Esophagus squamous epithelium (tissue), 5 donors: ENCODE measurements around the gene VTCN1. TPM values are rescaled to one million over a fixed set of nuclear protein-coding genes. Genes with fewer than 3 reads are reported as not detected.

Source experiments
- DNase-seq: peaks from one replicate; lab custom pipeline; 2025; lab: John Stamatoyannopoulos, UW
- H3K27ac ChIP-seq, 4 donors: fragments of 200-600 bp; sonication (generic); one replicate each; pipeline ENCODE4 v1.5.1; 2016 to 2019; ENCODE audit warnings: mild to moderate bottlenecking in 1 of 4
- H3K27me3 ChIP-seq, 4 donors: fragments of 200-600 bp; sonication (generic); 1 replicate in 3 of 4; 2 replicates in 1 of 4; pipeline versions ENCODE4 v1.5.1 to v1.6.0; 2017 to 2021; ENCODE audit warnings: antibody characterized with exemption in 1 of 4
- H3K36me3 ChIP-seq, 3 donors: fragments of 200-600 bp; sonication (generic); one replicate each; pipeline ENCODE4 v1.5.1; 2016 to 2019
- H3K4me1 ChIP-seq, 3 donors: fragments of 200-600 bp; sonication (generic); one replicate each; pipeline ENCODE4 v1.5.1; 2017 to 2019
- H3K4me3 ChIP-seq, 4 donors: fragments of 200-600 bp; sonication (generic); 1 replicate in 3 of 4; 2 replicates in 1 of 4; pipeline ENCODE4 v1.5.1; 2016 to 2019; ENCODE audit warnings: mild to moderate bottlenecking in 2 of 4, moderate library complexity in 1 of 4
- H3K9me3 ChIP-seq, 3 donors: fragments of 200-600 bp; sonication (generic); one replicate each; pipeline ENCODE4 v1.5.1; 2016 to 2019
- POLR2A ChIP-seq, 4 donors: fragments of 450-650 bp; IDR thresholded peaks; one replicate each; pipeline ENCODE4 v1.6.1; 2017; ENCODE audit warnings: antibody characterized with exemption in 4 of 4, mild to moderate bottlenecking in 4 of 4, moderate library complexity in 3 of 4
- WGBS, 2 donors: methylation state at CpG; one replicate each; pipeline ENCODE4 v1.1.5; 2018; 5-methylcytosine and 5-hydroxymethylcytosine counted together
- intact Hi-C: fragments of 100-400 bp; cut with DNase I; formaldehyde crosslinking; loops from one replicate; pipeline ENCODE4 v1.15.0; 2022
- total RNA-seq, 4 donors: library from RNA; depleted of rRNA; stranded (reverse); fragments of >200 nt; gene quantifications; one replicate each; pipeline ENCODE4 v1.1.0, GENCODE V29; 2016
- TF ChIP-seq, protein P1 (sequence below), 6 experiments: fragments of 450-650 bp in 4 of 6; fragments of 200-600 bp in 2 of 6; sonication (generic) in 2 of 6; IDR thresholded peaks; one replicate each; pipeline ENCODE4 v1.5.1; 2016 to 2019; ENCODE audit warnings: antibody characterized with exemption in 6 of 6, mild to moderate bottlenecking in 4 of 6, moderate library complexity in 4 of 6
- donor health status: DM: yes; HTN: yes; CAD: no.

The VTCN1 gene
- total RNA-seq, 4 donors from 2014 or later: 1.9 TPM; not detected in 3

DNA sequence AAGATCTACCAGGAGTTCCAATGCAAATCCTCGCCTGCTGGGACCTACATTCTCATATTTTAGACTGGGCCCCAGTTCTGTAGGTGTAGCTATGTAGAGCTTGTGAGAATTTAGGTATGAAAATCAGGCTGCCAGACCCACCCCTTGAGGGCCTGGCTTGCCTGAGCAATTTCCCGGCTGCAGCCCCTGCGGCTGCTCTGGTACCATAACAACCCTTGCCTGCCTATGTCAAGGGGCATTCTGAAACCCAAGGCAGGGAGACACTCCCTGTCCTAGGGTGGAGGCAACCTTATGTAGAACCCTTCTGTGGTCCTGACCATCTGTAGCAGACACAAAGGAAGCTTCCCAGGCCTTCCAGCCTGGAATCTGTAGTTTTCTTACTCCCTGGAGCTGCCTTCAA lies 28.4 kb downstream of the VTCN1 start:
- Histone ChIP-seq H3K9me3 (no peaks in the 10 kb centered on the region), H3K4me1 (no peaks in the 10 kb centered on the region), H3K36me3 (no peaks in the 10 kb centered on the region), H3K4me3 (no peak overlapping the region), H3K27ac (no peak overlapping the region), H3K27me3 (no peaks in the 10 kb centered on the region)
- 81 to 100% methylated on average over 1 to 3 of the region's 3 CpGs for WGBS, 2 donors
- intact Hi-C loops: no loop called here
- DNase-seq: no peak
- TF ChIP-seq, protein P1, sequence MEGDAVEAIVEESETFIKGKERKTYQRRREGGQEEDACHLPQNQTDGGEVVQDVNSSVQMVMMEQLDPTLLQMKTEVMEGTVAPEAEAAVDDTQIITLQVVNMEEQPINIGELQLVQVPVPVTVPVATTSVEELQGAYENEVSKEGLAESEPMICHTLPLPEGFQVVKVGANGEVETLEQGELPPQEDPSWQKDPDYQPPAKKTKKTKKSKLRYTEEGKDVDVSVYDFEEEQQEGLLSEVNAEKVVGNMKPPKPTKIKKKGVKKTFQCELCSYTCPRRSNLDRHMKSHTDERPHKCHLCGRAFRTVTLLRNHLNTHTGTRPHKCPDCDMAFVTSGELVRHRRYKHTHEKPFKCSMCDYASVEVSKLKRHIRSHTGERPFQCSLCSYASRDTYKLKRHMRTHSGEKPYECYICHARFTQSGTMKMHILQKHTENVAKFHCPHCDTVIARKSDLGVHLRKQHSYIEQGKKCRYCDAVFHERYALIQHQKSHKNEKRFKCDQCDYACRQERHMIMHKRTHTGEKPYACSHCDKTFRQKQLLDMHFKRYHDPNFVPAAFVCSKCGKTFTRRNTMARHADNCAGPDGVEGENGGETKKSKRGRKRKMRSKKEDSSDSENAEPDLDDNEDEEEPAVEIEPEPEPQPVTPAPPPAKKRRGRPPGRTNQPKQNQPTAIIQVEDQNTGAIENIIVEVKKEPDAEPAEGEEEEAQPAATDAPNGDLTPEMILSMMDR (IDR thresholded peaks at IDR 0.05): no peak

DNA sequence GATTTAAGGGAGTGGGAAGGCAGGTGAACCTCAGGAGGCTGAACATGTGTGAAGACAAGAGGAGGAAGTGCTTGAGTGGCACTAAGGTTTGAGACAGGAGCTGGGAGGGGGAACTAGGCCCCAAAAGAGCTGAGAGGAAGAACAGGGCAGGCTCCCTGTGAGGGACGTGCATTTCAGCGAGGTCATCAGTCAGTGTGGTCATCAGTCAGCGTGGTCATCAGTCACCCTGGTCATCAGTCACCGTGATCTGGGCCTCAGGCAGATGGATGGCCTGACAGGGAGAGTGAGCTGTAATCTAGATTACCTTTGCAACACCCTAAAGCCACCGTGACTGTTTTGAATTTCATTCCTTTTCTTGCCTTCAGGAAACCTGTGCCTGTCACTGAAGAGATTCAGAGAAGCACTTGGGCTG lies 29.1 kb downstream of the VTCN1 start:
- DNase-seq: no peak
- WGBS, 2 donors: 68 to 73% methylated on average over 2 to 5 of the region's 5 CpGs
- TF ChIP-seq, protein P1 (IDR thresholded peaks at IDR 0.05): no peak
- no peak for TF ChIP-seq POLR2A (IDR thresholded peaks at IDR 0.05)
- no peaks in the 10 kb centered on the region for H3K9me3 ChIP-seq
- H3K36me3 ChIP-seq: no peaks in the 10 kb centered on the region
- no peak overlapping the region for H3K4me3 ChIP-seq
- no peaks in the 10 kb centered on the region for H3K27me3 ChIP-seq
- H3K4me1 ChIP-seq: no peaks in the 10 kb centered on the region
- H3K27ac ChIP-seq: no peak overlapping the region
- intact Hi-C loops: no loop called here

DNA sequence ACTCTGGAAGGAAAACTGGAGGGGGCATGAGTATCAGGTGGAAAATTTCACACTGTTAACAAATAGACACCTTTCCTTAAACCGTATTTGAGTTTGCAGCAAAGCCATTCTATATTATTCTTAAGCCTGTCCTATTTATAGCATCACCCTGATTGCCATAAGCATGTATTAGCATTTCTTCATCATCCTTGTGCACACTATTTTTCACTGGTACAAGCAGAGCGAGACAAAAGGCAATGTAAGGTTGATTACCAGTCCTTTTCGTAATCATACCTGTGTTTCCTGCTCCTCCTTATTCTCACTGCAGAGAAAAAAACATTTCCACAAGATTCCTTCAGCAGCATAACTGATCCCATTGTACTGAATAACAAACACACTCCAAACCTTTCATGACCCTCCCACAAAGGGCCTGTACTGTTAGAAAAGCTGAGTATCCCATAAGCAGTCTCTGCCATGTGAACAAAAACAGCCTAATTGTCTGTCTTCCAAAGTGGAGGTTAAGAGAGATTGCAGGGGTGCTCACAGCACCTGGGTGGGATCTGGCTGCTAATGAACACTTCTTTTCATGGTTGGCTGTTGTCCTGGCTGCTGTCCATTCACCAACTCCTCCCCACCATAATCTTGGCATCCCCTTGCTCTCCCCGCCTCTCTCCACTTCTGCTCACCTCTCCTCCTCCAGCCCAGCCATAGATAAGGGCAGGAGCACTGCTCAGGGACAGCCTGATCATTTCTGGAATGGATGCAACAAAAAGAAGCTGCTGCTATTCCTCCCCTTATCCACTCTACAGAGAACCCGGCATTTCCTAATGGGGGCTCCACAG lies 30.4 kb downstream of the VTCN1 start:
- intact Hi-C loops: no loop called here
- WGBS, 2 donors: 65 to 69% methylated on average over 4 to 5 of the region's 5 CpGs
- Histone ChIP-seq H3K36me3 (no peaks in the 10 kb centered on the region), H3K27ac (peak overlapping the region in 1 of 4 donors; percentile 1), H3K4me3 (no peak overlapping the region), H3K9me3 (no peaks in the 10 kb centered on the region), H3K4me1 (no peaks in the 10 kb centered on the region), H3K27me3 (no peaks in the 10 kb centered on the region)
- DNase-seq: no peak
- TF ChIP-seq, protein P1 (IDR thresholded peaks at IDR 0.05): no peak
- TF ChIP-seq POLR2A (IDR thresholded peaks at IDR 0.05): no peak

DNA sequence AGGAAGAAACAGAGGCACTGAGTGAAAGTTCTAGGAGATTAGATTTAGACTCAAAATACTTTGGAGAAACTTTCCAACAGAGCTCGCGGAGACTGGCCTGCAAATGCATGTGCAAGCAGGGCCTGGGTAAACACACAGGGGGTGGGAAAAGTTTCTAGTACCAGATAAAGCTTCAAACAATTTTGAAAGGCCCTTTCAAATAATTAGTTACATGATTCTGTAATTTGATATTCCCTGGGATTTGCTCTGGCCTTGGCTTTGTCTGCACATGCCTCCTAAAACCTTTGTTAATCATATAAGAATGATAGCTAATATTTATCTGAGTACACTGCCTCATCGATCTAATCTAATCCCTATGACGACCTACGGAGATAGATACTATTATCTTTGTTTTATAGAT lies 31.3 kb downstream of the VTCN1 start:
- Histone ChIP-seq H3K4me1 (no peaks in the 10 kb centered on the region), H3K27ac (no peak overlapping the region), H3K36me3 (no peaks in the 10 kb centered on the region), H3K9me3 (no peaks in the 10 kb centered on the region), H3K4me3 (no peak overlapping the region), H3K27me3 (no peaks in the 10 kb centered on the region)
- intact Hi-C loops: no loop called here
- TF ChIP-seq POLR2A (IDR thresholded peaks at IDR 0.05): no peak
- TF ChIP-seq, protein P1 (IDR thresholded peaks at IDR 0.05): no peak
- DNase-seq: no peak
- WGBS, 2 donors: 24 to 29% methylated on average over 5 of the region's 5 CpGs

DNA sequence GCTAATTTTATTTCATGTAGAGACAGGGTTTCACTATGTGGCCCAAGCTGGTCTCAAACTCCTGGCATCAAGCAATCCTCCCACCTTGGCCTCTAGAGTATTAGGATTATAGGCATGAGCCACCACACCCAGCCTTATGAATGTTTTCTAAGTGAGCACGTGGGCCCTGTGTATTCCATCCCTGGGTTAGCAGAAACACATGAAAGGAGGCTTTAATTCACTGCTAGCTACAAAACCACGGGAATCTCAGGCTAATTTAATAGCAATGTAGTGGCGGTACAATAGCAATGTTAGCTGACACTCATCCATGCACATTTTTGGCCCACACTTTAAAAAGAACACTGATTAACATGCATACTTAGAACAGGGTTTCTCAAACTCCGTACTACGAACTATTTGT lies 32.0 kb downstream of the VTCN1 start:
- Histone ChIP-seq H3K36me3 (no peaks in the 10 kb centered on the region), H3K27me3 (no peaks in the 10 kb centered on the region), H3K9me3 (no peaks in the 10 kb centered on the region), H3K4me3 (no peak overlapping the region), H3K4me1 (no peaks in the 10 kb centered on the region), H3K27ac (no peak overlapping the region)
- intact Hi-C loops: no loop called here
- TF ChIP-seq, protein P1 (IDR thresholded peaks at IDR 0.05): no peak
- no peak for TF ChIP-seq POLR2A (IDR thresholded peaks at IDR 0.05)
- 80 to 85% methylated on average over 4 to 5 of the region's 5 CpGs for WGBS, 2 donors
- no peak for DNase-seq
